Measurements from ENCODE around the gene PCDH9. TPM values are rescaled to one million over a fixed set of nuclear protein-coding genes. Genes with fewer than 3 reads are reported as not detected.

The PCDH9 gene
- total RNA-seq, 1 experiment from 2014 or later: 5.6 TPM

- H3K36me3 ChIP-seq: no peaks in the 10 kb centered on the region
- H3K27ac ChIP-seq: no peak overlapping the region
- no peaks in the 10 kb centered on the region for H3K27me3 ChIP-seq
- H3K9me3 ChIP-seq (replicated peaks): no peaks in the 10 kb centered on the region
- H3K4me1 ChIP-seq: no peaks in the 10 kb centered on the region
- no peak for DNase-seq
- H3K4me3 ChIP-seq: no peak overlapping the region
Measured at GRCh38 chr13:67156723-67157060, 73.4 kb downstream of the PCDH9 start.

DNA sequence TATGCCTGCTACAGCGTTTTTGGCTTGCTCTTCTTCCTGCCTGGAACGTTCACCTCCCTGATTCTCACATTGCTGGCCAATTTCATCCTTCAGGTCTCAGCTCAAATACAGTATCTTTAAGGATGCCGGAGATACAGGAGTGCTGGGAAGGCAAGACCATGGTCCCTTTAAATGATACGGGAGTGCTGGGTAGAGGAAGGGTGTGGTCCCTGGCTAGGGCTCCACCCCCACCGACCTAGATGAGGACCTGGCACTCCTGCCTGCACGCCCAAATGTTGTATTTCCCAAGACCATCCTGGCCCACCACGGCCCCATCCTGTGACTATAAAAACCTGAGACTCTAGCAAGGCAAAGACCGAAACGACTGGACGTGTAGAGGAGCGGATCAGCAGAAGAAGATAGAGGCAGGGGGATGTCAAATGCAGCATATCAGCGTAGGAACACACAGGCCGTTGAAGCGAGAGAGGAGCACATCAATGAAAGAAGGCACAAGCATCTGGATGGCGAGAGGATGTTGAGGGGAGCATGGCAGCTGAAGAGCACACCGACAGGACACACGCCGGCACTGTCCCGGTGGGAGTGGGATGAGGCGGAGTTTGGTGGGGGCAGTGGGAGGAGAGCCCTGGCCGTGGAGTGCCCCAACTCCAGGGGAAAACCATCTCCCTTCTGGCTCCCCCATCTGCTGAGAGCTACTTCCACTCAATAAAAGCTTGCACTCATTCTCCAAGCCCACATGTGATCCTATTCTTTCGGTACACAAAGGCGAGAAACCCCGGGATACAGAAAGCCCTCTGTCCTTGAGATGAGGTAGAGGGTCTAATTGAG, 74.0 kb downstream of the PCDH9 start:
- H3K9me3 ChIP-seq (replicated peaks): no peaks in the 10 kb centered on the region
- DNase-seq: no peak

GRCh38 chr13:67152085-67152484, 78.1 kb downstream of the PCDH9 start:
- Histone ChIP-seq H3K27me3 (no peaks in the 10 kb centered on the region), H3K36me3 (no peaks in the 10 kb centered on the region), H3K4me3 (no peak overlapping the region), H3K4me1 (peaks cover 7% of the 10 kb centered on the region), H3K27ac (no peak overlapping the region), H3K9me3 (replicated peaks) (no peaks in the 10 kb centered on the region)
- DNase-seq: no peak

More for the DNA sequence above, 74.0 kb downstream of the PCDH9 start:
- H3K36me3 ChIP-seq: no peaks in the 10 kb centered on the region
- no peak overlapping the region for H3K27ac ChIP-seq
- H3K27me3 ChIP-seq: no peaks in the 10 kb centered on the region
- no peaks in the 10 kb centered on the region for H3K4me1 ChIP-seq
- no peak overlapping the region for H3K4me3 ChIP-seq

GRCh38 chr13:67151652-67152051, 78.5 kb downstream of the PCDH9 start:
- H3K4me3 ChIP-seq: no peak overlapping the region
- no peak overlapping the region for H3K27ac ChIP-seq
- H3K27me3 ChIP-seq: no peaks in the 10 kb centered on the region
- no peaks in the 10 kb centered on the region for H3K9me3 ChIP-seq (replicated peaks)
- H3K4me1 ChIP-seq: peaks cover 11% of the 10 kb centered on the region
- no peak for DNase-seq
- no peaks in the 10 kb centered on the region for H3K36me3 ChIP-seq

DNA sequence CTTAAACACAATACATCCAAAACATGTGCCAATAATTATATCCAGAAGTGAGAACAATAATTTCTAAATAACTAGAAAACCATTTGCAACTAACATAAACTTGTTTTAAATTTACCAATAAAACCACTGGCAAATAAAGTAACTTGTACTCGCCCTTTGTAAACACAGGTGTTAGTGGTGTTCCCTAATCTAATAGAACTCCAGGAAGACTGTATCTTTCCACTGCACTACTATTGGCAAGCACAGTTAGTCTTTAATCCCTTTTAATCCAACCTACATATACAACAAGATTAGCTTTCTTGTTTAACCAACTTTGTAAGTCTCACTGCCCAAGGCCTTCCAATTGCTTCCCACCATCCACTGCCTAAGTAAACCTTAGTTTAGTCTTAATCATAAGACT, 79.5 kb downstream of the PCDH9 start:
- H3K4me3 ChIP-seq: no peak overlapping the region
- no peak overlapping the region for H3K27ac ChIP-seq
- H3K9me3 ChIP-seq (replicated peaks): no peaks in the 10 kb centered on the region
- H3K27me3 ChIP-seq: no peaks in the 10 kb centered on the region
- DNase-seq: peak in 1 of 2 experiments; percentile 22
- H3K4me1 ChIP-seq: peaks cover 19% of the 10 kb centered on the region
- no peaks in the 10 kb centered on the region for H3K36me3 ChIP-seq

DNA sequence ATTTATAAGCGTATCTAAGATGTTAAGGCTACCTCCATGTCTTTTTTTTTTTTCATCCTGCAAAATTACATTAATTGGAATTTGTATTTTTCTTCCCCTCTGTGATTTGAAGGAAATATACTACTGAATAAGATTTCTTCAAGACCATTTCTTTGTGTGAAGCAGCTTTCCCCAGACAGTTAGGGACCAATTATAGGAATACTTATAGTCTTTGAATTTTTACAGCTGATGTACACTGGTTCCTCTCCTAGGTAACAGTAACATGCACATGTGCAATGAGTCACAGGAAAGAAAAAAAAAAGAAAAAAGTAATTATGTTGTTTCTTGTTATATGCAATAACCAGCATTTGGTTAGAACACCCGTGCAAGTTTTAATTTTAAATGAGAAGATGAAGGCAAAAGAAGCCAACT, 82.0 kb downstream of the PCDH9 start:
- no peak for DNase-seq
- Histone ChIP-seq H3K4me1 (peaks cover 35% of the 10 kb centered on the region), H3K27me3 (no peaks in the 10 kb centered on the region), H3K36me3 (no peaks in the 10 kb centered on the region), H3K9me3 (replicated peaks) (no peaks in the 10 kb centered on the region), H3K27ac (peak overlapping the region; percentile 89), H3K4me3 (peak overlapping the region; percentile 46)

GRCh38 chr13:67147342-67148133, 82.6 kb downstream of the PCDH9 start:
- Histone ChIP-seq H3K4me1 (peaks cover 35% of the 10 kb centered on the region), H3K9me3 (replicated peaks) (no peaks in the 10 kb centered on the region), H3K27me3 (no peaks in the 10 kb centered on the region), H3K36me3 (no peaks in the 10 kb centered on the region), H3K27ac (peak overlapping the region; percentile 89), H3K4me3 (peak overlapping the region; percentile 46)
- peak; percentile 67 to 77 for DNase-seq

- DNase-seq: no peak
- no peaks in the 10 kb centered on the region for H3K27me3 ChIP-seq
- H3K27ac ChIP-seq: peak overlapping the region; percentile 89
Measured at GRCh38 chr13:67146523-67147130, 83.5 kb downstream of the PCDH9 start.

DNA sequence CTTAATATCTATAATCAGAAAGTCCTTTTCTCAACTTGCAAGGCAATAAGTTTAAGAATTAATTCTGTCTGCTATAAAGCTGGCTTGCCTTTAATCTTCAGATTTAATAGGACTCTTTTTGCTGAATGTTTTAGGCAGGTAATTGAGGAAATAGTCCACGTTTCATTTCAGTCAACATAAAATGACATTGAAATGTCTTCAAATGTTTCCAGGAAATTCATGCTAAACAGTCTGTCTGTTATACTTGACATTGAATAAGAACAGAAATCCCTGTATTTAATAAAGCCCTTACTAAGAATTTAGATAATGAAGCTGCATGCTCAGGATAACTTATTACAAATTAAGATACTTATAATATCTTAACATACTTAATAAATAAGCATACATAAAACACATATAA, 84.2 kb downstream of the PCDH9 start:
- no peaks in the 10 kb centered on the region for H3K36me3 ChIP-seq
- H3K9me3 ChIP-seq (replicated peaks): no peaks in the 10 kb centered on the region
- no peak overlapping the region for H3K4me3 ChIP-seq
- H3K27me3 ChIP-seq: no peaks in the 10 kb centered on the region
- DNase-seq: no peak
- peaks cover 35% of the 10 kb centered on the region for H3K4me1 ChIP-seq
- H3K27ac ChIP-seq: peak overlapping the region; percentile 89

More at GRCh38 chr13:67146523-67147130, 83.5 kb downstream of the PCDH9 start:
- Histone ChIP-seq H3K4me1 (peaks cover 35% of the 10 kb centered on the region), H3K36me3 (no peaks in the 10 kb centered on the region), H3K9me3 (replicated peaks) (no peaks in the 10 kb centered on the region), H3K4me3 (peak overlapping the region; percentile 46)

- Histone ChIP-seq H3K9me3 (replicated peaks) (no peaks in the 10 kb centered on the region), H3K4me1 (peaks cover 34% of the 10 kb centered on the region), H3K27me3 (no peaks in the 10 kb centered on the region), H3K36me3 (no peaks in the 10 kb centered on the region), H3K27ac (no peak overlapping the region), H3K4me3 (no peak overlapping the region)
- DNase-seq: no peak
Measured at GRCh38 chr13:67143544-67144115, 86.5 kb downstream of the PCDH9 start.

DNA sequence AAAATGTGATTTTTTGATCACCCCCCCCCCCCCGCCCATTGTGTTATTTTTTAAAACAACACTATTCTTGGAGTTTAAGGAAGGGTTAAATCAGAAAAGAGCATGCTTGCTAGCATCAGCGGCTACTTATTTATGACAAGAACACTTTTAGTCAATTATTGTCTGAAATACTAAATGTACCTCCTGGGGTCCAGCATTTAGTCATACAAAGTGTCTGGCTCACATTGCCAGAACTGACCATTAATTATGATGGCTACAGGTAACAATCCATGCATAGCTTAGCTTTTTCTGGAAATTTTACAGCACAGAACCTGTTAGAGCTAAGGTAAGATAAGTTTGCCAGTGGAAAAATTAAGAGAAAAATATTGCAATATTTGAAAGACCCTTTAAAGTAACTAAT, 90.1 kb downstream of the PCDH9 start:
- Histone ChIP-seq H3K27me3 (no peaks in the 10 kb centered on the region), H3K36me3 (no peaks in the 10 kb centered on the region), H3K4me3 (no peak overlapping the region), H3K27ac (no peak overlapping the region), H3K4me1 (peaks cover 20% of the 10 kb centered on the region), H3K9me3 (replicated peaks) (no peaks in the 10 kb centered on the region)
- no peak for DNase-seq

DNA sequence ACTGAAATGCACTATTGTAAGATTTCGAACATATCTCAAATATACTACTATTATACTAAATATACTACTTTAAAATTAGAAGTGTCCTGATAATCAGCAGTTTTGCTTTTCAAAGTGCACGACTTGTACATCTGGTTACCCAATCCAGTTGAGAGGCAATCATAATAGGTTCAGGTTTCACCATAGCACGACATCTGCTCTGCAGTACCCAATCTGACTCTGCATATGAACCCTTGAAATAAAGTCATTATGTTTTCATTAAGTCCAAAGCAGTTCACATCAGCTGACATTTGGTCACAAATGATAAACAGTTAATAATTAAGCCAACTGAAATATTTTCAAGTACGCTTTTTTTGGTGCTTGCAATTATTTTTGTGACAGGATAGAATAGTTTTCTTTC, 90.6 kb downstream of the PCDH9 start:
- Histone ChIP-seq H3K4me1 (peaks cover 15% of the 10 kb centered on the region), H3K27me3 (no peaks in the 10 kb centered on the region), H3K4me3 (no peak overlapping the region), H3K27ac (no peak overlapping the region), H3K36me3 (no peaks in the 10 kb centered on the region), H3K9me3 (replicated peaks) (no peaks in the 10 kb centered on the region)
- DNase-seq: no peak

DNA sequence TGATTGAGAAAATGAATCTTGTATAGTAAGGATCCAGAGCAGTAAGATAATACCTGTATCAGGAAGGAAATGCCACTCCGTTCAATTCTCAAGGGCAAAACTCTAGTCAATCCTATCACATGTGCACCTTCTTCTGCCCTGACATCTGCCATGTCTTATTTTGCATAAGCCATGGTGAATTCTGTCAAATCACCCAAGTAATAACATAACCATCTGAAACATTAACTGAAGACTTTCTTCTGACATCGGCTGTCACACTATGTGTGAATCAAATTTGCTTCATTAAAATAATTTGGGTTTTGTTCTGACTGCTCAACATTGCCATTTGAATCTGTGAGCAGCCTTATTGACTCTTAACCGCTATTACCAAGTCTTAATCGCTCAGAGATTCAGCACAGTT, 91.2 kb downstream of the PCDH9 start:
- Histone ChIP-seq H3K9me3 (replicated peaks) (no peaks in the 10 kb centered on the region), H3K27ac (no peak overlapping the region), H3K36me3 (no peaks in the 10 kb centered on the region), H3K27me3 (no peaks in the 10 kb centered on the region), H3K4me1 (peaks cover 9% of the 10 kb centered on the region; the same call in 1 of the 2 replicates), H3K4me3 (no peak overlapping the region)
- no peak for DNase-seq

DNA sequence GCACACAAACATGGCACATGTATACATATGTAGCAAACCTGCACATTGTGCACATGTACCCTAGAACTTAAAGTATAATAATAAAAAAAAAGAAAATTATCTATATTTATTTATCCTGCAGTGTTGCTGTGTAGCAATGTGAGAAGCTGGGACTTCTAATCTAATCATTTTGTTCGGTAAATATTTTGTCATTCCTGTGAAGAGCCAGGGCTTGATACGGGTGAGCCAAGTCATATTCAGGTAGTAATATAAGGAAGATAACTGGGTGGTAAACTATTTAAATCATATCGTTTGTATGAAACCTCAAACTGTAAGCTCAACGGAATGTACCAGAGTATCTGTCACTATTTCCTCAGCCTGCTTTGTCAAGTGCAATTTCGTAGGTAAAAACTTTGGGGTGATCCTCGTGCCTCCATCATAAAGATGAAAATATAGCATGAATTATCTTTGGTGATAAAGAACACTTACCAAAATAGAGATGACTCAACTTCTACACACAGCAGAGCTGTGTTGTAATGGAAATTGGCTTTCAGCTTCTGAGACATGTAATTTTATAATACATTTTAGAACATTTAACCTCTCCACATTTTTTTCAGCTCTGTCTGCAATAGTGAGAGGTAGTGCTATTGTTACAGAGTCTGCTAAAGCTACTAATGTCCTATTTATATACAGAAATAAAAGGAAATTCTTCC, 92.9 kb downstream of the PCDH9 start:
- DNase-seq: no peak
- Histone ChIP-seq H3K9me3 (replicated peaks) (no peaks in the 10 kb centered on the region), H3K4me1 (peaks cover 5% of the 10 kb centered on the region; the same call in 1 of the 2 replicates), H3K27me3 (no peaks in the 10 kb centered on the region), H3K27ac (no peak overlapping the region), H3K36me3 (no peaks in the 10 kb centered on the region), H3K4me3 (no peak overlapping the region)

All from SJCRH30 (cell line).